NB4 (cell line): ENCODE data around the gene LTBP2.

Experiments
- CTCF ChIP-seq: IDR thresholded peaks from one replicate; pipeline ENCODE4 v1.5.1; 2012; ENCODE audit warnings: low read depth, low read length
- MAX ChIP-seq: IDR thresholded peaks from 2 replicates; pipeline ENCODE4 v1.6.1; 2011; ENCODE audit warnings: low read depth, low read length
- MYC ChIP-seq: IDR thresholded peaks from 2 replicates; pipeline ENCODE4 v1.6.1; 2011; ENCODE audit warnings: low read depth, low read length
- POLR2A ChIP-seq: IDR thresholded peaks from 2 replicates; pipeline ENCODE4 v1.6.1; 2011; ENCODE audit warnings: mild to moderate bottlenecking; ENCODE audit not compliant: insufficient read length; ENCODE audit errors: extremely low read depth

- no peak for TF ChIP-seq CTCF
- TF ChIP-seq POLR2A: no peak
- TF ChIP-seq MYC: no peak
- no peak for TF ChIP-seq MAX
Observed at GRCh38 chr14:74578479-74578878, 33.6 kb downstream of the LTBP2 start.
